IPS-11a (cell line): Measurements from ENCODE around the gene RNMT.
A peak's percentile ranks its signal among the peaks of the same experiment; 100 is the strongest.
"Not testable (repeated sequence)": the region's sequence is repeated elsewhere in the genome, so short reads cannot be mapped to it uniquely, and the experiment has no call there.

Experiments used
- H3K4me3 ChIP-seq: one replicate; pipeline ENCODE4 v1.5.1; 2013; ENCODE audit warnings: low read depth, low read length, control low read depth

RNMT gene

DNA sequence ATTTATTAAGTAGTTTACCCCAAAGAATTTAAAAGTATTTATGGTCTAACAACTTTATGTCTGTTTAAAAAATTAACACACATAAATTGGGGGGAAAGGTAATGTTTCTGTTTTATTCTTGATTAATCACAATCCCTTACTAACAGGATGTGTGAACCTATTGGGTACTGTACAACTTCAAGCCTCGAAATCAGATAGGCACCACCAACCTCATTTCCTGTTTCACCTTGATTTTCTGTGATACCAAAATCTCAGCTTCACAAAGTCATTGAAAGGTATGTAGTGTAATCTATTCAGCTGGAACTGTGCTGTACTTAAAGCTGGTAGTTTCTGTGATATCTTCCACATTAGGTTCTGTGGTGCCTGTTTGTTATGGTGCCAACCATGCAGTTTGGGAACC, 4.0 kb downstream of the RNMT start:
- H3K4me3 ChIP-seq, result no peak overlapping the region

DNA sequence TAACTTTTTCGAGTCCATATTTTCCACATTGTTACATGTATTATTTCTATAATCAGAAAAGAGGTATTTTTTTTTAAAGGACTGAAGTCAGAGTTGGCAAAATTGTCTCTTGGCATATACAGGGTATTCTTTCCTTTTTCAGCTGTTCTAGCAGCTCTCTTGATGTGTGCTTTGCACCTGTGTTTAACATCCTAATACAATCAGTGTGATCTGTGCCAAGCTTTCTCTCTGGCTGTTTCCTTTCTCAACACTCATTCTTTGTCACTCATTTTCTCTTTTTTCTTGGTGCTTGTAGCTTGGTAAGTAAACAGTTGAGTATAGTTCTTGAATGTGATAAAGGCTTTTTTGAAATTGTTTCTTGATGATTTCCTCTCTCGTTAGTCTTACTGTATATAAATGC, 9.2 kb downstream of the RNMT start:
- H3K4me3 ChIP-seq, result no peak overlapping the region

DNA sequence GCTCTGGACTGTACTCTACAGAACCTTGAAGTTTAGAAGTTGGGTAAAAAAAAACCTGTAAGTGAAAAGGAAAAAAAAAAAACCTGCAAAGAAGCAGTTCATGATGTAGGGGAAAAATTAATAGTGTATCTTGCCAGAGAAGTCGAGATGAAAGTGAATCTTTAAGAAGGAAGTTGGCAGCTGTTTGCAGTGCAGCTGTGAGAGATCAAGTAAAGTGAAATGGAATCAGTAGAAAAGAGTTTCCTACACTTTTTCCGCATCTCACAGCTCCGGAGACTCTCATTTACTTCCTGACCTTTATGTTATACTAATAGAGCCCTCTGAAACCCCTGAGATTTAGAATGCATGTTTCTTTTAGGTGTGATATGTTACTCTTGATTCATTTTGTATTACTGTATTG, 19.2 kb downstream of the RNMT start:
- no peak overlapping the region for H3K4me3 ChIP-seq

DNA sequence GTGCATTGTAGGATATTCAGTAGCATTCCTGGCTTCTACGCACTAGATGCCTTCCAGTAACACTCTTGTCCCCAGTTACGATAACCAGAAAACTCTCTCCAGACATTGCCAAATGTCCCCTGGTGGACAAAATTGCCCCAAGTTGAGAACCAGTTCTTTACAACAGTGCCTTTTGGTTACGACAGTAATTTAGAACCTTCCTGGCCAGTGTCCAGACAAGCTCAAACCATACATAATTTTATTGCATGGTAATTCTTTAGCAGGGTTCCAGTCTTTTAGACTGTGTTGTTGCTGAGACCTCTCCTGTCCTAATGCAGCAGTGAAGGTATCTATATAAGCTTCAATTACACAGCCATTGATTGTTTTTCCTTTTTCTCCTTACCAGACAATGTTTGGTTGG, 20.2 kb downstream of the RNMT start:
- H3K4me3 ChIP-seq, result no peak overlapping the region

DNA sequence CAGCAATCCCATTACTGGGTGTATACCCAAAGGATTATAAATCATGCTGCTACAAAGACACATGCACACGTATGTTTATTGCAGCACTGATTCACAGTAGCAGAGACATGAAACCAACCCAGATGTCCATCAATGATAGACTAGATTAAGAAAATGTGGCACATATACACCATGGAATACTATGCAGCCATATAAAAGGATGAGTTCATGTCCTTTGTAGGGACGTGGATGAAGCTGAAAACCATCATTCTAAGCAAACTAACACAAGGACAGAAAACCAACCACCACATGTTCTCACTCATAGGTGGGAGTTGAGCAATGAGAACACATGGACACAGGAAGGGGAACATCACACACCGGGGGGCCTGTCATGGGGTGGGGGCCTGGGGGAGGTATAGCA, 25.1 kb downstream of the RNMT start:
- not testable (repeated sequence) for H3K4me3 ChIP-seq

DNA sequence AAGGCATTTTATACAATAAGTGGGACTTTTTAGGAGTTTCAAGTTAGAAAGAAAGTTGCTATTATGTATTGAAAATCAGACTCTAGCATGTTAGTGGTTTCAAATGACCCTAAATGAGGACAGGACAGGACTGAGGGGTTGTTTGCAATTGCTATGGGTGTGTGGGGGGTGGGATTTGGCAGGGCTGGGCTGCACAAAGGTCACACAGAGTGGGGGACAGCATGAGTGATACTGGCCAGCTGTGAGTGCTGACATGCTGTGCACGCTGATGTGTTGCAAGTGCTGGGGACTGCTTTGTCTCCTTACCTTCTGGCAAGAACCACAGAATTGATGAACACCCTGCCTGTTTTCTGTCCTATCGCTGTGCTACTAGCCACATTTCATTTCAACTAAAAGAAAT, 29.8 kb downstream of the RNMT start:
- no peak overlapping the region for H3K4me3 ChIP-seq

DNA sequence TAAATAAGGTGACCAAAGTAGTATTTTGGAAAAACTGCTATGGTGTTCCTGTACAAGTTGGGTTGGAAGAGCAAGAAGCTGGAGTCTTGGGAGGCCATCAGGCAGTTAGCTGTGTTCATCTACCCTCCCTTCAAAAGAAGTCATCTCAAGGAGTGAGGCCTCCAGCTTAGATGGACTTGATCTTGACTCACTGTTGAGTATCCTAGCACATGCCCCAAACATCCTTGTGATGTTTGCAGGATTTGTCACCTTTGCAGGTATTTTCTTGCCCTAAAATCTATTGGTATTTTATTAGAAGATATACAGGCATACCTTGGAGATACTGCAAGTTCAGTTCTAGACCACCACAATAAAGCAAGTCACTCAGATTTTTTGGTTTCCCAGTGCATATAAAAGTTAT, 30.2 kb downstream of the RNMT start:
- H3K4me3 ChIP-seq, result no peak overlapping the region

DNA sequence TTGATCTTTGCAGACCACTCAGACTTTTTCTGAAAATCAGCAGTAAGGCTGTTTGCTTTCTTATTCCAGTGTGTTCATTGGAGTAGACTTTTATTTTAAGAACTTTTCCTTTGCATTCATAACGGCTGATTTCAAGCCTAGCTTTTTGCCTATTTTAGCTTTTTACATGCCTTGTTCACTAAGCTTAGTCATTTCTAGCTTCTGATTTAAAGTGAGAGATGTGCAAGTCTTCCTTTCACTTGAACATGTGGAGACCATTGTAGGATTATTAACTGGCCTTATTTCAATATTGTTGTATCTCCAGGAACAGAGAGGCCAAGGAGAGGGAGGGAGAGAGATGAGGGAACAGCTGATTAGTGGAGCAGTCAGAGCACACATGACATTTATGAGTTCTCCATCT, 32.1 kb downstream of the RNMT start:
- H3K4me3 ChIP-seq, result no peak overlapping the region

DNA sequence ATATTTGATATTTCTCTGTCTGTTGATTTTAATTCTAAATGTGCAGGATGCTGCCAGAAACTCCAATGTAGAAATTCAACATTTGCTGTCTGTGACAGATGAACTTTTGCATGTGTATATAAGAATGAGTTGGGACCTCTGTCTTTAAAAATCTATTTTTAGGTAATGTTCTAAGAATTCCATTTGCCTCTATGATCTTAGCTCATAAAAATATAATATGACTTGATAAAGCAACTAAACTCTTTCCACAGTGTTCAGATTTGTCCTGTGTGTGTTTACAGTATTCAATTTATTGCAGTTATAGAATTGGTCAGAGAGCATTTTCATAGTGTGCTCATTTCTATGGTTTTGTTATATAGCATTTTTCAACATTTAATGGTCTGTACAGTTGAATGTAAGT, 33.6 kb downstream of the RNMT start:
- H3K4me3 ChIP-seq, result no peak overlapping the region

DNA sequence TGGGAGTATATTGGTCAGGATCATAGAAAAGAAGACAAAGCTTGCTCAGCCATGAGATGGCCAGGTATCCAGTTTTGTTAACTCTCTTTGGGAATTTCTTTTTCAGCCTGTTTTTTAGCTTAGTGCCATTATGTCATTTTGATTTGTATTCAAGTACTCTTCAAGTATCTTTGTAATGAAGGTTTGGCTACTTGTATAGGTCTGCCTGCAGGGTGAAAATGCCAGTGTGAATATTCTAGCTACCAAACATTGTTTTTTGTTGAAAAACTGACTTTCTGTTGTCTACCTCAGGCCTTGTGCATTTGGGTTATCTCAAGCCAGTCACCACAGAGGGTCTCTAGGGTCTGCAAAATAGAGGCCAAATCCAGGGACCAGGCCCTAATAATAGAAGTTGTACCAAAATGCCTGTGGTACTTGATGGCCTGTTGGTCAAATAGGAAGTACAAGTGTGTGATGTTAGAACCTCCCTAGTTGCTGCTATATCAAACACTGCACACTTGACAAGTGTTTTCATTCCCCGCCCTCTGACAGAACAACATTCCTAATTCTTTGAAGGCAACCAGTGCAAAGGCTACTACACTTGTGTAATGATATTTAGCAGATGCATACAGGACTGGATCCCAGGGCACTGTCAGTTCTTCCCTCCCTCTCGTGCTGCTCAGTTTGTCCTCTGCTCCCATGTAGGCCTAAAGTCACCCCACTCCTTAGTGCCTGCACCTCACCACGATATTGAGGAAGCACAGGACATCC, 36.4 kb downstream of the RNMT start:
- H3K4me3 ChIP-seq, result no peak overlapping the region

DNA sequence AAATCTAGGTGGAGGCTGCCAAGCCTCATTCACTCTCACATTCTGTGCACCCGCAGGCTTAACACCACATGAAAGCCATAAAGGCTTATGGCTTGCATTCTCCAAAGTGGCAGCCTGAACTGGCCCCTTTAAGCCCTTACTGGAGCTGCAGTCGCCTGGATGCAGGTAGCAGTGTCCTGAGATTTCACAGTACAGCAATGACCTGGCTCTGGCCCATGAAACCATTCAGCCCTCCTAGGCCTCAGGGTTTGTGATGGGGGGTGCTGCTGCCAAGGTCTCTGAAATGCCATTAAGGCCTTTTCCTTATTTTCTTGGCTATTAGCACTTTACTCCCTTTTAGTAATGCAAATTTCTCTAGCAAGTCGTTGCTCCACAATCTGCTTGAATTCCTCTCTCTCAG, 48.6 kb downstream of the RNMT start:
- H3K4me3 ChIP-seq, result no peak overlapping the region

DNA sequence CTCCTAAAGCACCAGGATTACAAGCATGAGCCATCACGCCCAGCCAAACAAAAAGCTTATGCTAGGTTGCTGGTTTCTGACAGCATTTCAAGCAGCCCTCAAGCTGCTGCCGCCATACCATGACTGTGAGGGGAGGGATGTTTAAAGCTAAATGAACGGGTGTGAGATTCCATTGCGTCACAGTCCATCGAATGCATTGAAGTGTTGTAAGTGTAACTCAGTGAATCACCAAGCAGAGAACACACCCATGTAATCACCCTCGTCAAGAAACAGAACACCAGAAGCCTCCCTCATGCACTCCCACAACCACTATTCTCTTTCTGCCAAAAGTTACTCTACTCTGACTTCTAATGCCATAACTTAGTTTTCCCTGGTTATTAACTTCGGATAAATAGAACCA, 64.7 kb downstream of the RNMT start:
- no peak overlapping the region for H3K4me3 ChIP-seq

DNA sequence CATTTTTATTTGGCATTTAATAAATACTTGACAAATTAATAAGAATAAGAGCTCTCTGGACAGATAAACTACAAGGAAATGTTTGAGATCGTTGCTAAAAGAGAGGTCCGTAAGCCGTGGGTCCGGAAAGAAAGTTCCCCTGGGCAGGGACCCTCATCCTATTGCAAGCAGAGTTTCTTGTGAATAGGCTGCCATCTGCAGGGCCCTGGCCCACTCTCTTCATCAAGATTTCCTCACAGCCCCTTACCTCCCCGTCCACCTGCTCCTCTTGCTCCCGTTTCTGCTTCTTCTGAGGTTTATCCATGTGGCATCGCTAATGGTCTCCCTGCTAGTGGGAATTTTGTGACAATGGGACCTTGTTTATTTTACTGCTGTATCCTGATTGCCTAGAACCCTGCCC, 67.3 kb downstream of the RNMT start:
- no peak overlapping the region for H3K4me3 ChIP-seq

DNA sequence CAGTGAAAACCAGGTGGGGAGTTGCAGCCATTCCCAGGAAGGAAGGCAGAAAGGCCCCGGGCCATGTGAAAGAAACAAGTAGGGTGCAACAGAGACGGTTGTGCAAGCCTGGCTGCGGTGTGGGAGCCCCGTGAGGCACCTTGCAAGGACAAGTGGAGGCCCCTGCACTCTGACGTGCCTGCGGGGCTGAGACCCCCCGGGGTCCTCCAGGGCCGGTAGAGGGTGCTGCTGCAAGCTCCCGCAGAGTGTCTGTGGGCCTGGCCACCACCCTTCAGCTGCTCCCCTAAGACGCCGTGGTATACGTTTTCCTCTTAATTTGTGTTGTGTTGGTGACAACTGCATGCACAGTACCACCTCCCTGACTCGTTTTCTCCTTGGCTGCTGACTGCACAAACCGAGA, 70.0 kb downstream of the RNMT start:
- no peak overlapping the region for H3K4me3 ChIP-seq

DNA sequence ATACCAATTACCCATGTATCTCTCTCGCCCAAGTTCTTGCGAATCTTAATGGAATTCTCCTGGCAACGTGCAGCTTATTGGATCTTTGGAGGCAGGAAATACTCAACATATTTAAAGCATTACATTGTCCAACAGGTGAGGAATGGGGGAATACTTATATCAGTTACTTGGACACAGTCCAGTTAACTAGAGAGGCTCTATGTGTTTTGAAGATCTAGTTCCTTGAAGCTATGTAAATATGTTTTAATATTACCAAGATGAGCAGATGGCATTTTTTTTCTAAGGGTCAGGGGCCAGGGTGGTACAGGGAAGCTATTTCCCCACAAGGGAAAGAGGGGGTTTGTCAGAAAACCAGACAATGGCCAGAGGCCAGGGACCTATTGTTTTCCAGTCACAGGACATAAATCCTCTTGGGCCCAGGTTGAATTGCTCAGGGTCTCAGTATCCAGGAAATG, 70.7 kb downstream of the RNMT start:
- no peak overlapping the region for H3K4me3 ChIP-seq

DNA sequence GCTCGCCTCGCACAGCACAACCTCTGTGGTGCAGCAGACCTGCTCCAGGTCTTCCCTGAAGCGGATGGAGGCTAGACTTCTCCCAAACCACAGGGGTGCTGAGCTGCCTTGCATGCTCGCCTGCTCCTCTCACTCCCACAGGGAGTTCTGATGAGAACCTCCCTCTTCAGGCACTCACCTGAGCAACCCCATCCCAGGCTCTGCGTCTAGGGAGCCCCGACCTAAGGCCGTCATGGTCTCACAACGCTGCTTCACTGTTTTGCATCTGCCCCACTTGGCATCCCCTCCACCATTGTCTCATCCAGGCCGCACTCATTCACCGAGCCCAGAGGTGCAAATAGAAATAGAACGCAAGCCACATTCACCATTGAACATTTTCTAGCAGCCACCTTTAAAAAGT, 72.9 kb downstream of the RNMT start:
- no peak overlapping the region for H3K4me3 ChIP-seq

DNA sequence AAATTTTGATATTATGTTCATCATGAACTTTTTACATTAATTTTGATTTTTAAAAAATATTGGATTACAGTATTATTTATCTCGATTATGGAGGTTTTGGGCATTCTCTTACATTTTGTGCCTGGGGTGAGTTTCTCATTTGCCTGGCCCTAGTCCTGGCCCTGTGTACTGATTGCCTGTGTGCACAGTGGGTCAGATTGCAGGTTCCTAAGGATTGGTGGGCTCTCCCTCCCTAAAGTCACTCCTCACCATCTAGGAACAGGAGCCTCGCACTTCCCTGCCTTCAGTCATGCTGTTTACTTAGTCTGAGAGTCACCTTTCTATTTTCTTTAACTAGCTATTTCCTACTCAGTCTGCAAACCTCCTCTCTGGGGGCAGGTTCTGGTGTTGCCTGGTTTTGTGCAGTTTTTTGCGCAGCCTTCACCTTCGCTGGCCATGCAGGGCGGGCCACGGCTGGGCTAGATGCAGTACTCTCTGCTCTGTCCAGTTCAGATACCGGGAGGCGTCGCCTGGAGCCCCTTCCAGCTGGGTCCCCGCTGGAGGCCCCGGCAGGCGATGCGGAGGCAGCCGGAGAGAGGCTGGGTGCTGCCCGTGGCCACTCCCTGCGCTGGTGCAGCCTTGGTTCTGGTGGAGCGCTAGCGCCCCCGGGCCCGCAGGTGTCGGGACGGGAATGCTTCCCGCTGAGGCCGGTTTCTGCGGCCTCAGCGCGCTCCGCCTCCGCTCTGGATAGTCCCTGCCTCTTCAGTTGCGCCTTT, 74.2 kb downstream of the RNMT start:
- H3K4me3 ChIP-seq, result peak overlapping the region; percentile 43

DNA sequence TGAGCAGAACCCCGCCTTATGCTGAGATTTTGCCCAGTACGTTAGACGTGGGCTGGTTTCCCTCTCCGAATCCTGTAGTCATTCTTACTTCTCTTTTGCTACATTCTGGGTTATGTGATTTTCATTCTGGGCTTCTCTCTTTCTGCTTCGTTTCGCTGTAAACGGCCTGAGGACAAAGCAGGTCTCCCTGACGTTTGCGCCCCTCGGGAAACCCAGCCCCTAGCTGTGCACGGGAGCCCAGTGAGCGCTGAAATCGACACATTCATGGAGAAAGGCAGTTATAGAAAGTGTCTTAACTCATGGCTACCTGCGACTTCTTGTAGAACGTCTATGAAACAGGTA, 74.8 kb downstream of the RNMT start:
- H3K4me3 ChIP-seq, result peak overlapping the region; percentile 43

DNA sequence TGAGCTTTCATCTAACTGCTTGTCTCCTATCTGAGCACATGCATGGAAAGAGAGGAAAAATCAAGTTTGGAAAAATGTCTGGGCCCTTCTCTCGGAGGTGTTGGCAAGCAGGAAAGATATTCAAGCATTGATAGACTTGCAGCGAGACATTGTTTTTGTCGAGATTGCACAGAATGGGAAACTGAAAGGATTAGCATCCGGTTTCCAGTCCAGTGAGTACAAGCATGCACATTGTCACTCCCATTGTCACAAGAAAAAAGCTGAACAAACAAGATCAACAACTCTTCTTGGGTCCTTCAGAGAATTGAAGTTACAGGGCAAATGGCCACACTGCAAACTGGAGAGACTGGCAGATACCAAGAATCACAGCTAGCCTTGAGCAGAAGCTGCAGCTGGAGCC, 77.8 kb downstream of the RNMT start:
- no peak overlapping the region for H3K4me3 ChIP-seq

DNA sequence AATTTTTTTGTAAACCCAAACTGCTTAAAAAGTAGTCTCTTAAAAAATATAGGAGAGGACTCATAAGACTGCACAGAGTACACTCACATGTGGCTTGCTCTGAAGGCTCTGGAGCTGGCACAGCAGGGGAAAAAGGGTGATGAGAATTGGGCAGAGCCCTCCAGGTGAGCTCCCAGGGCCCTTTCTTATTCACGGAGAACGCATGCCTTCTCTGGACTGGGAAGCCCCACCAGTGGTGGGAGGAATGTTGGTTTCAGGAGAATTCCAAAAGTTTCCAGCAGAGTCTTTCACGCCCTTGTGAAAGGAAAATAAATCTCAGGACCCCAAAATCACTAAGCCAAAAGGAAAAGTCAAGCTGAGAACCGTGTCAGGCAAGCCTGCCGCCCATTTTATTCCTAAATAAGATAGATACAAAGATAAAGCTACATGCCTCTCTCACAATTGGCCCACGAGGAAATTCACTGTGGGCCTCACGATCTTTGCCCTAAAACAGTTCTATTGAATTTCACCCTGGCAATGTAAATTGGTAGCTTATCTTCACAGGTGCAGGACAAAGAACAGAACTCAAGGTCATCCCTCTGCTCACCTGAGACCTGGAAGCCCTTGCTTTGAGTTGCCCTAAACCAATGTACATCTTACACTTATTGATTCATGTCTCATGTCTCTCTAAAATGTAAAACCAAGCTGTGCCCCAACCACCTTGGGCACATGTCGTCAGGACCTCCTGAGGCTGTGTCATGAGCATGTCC, 82.0 kb downstream of the RNMT start:
- H3K4me3 ChIP-seq, result no peak overlapping the region

DNA sequence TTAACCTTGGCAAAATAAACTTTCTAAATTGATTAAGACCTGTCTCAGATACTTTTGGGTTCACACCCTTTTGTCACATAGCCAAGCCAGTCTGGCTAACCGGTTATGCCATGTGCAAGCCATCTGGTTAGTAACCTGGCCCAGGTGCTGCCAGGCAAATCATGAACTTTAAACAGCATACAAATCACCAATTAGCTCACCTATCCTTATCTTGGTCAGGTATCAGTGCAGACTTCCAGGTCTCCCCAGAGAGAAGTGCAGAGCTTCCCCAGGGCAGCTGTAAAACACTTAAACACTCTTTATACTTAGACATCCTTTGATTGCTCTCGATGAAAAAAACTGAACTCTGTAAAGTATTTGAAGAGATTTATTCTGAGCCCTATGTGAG, 82.6 kb downstream of the RNMT start:
- no peak overlapping the region for H3K4me3 ChIP-seq
